HG03342 (cell line): ENCODE results near the gene SCAND1.
"Not testable (repeated sequence)": the region's sequence is repeated elsewhere in the genome, so short reads cannot be mapped to it uniquely, and the experiment has no call there.

Experiments used
- ATAC-seq: cut with Tn5 transposase; IDR thresholded peaks from one replicate; pipeline ENCODE4 v1.9.1; 2021; ENCODE audit warnings: mild to moderate bottlenecking, moderate library complexity; ENCODE audit not compliant: unreplicated experiment

SCAND1 gene

DNA sequence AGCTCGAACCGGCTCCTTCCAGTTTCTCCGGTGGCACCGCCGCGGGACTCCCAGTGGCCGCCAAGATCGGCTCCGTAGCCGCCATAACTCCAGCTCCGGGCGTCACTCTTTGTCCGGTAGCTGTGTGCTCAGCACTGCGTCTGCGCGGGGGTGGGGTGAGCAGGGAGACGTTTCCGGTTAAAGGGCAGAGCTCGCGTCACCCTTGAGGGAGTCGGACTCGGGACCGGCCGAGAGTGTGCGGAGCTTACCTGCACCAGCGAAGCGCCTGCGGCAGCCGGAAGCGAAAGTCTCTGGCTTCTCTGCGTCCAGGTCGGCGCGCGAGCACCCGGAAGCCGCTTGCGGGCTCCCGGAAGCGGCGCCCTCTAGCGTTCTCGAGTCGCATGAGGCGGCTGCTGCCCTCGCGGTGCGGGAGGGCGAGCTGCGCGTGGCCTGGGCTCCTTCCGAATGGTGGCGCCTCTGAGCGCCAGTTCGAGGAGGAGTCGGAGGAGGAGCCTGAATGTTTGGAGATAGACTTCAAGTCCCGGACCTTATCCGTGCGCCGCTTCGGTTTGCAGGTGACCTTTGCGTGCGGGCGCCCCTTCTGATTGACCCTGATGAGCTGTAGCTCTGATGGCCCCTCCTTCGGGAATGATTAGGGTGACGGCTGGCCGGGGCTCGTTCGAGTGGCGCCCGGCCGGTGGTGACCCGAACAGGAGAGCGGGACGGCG is at the start of gene SCAND1:
Gene SCAND1, minus strand, starts transcription at position 303 of the 707 bp plus-strand sequence. Its CDS starts 218 bp downstream, at position 85.
- peak; percentile 84 for ATAC-seq

DNA sequence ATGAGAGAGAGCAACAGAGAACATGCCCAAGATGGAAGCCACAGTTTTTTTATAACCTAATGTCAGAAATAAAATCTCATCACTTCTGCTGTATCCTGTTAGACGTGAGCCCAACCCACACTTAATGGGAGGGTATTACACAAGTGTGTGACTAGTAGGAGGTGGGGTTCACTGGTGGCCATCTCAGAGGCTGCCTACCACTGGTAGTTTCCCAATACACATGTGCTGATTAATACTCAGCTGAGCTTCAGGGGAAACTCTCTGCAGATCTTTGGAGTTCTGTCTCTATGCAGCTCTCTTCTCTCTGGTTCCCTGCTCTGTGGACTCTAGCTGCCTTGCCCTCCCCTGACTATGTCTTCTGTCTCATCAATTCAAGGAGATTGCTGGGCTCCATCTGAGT is 49.7 kb upstream of the SCAND1 start:
- ATAC-seq, result no peak

DNA sequence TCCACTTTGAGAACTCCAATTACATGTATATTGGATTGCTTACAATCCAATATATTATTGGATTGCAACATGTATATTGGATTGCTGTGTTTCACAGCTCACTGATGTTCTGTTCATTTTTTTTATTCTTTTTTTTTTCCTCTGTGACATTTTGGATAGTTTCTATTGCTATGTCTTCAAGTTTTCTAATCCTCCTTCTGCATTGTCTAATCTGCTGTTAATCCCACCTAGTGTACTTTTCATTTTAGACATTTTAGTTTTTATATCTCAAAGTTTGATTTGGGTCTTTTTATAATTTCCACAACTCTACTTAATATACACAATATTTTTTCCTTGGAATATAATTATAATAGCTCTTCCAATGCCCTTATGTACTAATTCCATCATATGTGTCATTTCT is 48.6 kb upstream of the SCAND1 start:
- no peak for ATAC-seq

DNA sequence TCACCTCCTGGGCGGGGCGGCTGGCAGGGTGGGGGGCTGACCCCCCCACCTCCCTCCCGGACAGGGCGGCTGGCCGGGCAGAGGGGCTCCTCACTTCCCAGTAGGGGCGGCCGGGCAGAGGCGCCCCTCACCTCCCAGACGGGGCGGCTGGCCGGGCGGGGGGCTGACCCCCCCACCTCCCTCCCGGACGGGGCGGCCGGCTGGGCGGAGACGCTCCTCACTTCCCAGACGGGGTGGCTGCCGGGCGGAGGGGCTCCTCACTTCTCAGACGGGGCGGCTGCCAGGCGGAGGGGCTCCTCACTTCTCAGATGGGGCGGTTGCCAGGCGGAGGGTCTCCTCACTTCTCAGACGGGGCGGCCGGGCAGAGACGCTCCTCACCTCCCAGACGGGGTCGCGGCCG is 47.0 kb upstream of the SCAND1 start:
- not testable (repeated sequence) for ATAC-seq

DNA sequence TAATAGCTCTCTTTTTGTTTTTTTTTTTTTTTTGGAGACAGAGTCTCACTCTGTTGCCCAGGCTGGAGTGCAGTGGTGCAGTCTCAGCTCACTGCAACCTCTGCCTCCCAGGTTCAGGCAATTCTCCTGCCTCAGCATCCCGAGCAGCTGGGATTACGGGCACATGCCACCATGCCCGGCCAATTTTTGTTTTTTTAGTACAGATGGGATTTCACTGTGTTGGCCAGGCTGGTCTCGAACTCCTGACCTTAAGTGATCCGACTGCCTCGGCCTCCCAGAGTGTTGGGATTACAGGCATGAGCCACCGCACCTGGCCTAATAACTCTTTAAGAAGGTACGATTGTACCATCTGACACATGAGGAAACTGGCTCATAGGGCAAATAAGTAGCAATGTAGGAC is 42.2 kb upstream of the SCAND1 start:
- ATAC-seq, result not testable (repeated sequence)

DNA sequence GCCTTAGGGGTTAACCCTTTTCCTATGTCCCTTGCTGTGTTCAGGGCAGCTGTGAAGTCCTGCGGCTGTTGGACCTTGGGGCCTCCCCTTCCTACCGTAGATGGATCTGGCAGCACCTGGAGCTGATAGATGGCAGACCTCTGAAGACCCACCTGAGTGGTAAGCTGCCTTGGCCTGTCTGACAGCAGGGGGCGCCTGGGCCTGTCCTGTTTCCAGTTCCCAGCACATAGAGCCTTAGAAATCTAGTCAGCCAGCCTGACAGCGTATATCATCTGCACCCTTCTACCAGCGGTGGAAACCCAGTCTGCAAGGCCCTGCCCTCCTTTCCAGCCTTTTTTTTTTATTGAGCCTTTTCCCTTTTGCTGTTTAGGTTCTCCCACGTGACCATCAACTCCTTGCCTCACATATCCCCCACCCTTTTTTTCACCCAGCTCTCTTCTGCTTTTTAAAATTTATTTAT is 40.7 kb upstream of the SCAND1 start:
- no peak for ATAC-seq

DNA sequence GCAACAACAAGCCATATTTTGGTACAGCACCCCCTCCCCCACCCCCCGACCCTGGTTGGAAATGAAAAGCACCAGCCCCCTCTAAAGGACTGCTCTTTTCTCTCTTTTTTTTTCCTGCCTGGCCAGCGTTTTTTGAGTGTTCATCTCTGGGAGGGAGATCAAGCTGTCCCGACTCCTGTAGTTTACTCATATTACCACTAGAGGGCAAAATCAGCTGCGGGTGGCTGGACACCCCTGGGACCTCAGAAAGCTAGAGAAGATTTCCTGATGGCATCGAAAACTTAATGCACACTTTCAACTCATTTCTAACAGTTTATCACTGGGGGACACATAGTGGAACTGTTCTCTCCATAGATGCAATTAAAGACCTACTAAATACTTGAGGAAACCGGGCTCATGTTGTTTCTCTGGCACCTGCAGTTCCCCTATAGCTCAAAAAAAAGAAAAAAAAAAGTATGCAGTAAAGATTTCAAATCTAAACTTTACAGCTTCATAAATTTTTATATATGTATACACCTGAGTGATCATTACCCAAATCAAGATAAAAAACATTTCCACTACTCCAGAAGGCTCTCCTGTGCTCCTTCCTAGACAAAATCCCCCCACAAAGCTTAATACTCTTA is 38.5 kb upstream of the SCAND1 start:
- ATAC-seq, result no peak

DNA sequence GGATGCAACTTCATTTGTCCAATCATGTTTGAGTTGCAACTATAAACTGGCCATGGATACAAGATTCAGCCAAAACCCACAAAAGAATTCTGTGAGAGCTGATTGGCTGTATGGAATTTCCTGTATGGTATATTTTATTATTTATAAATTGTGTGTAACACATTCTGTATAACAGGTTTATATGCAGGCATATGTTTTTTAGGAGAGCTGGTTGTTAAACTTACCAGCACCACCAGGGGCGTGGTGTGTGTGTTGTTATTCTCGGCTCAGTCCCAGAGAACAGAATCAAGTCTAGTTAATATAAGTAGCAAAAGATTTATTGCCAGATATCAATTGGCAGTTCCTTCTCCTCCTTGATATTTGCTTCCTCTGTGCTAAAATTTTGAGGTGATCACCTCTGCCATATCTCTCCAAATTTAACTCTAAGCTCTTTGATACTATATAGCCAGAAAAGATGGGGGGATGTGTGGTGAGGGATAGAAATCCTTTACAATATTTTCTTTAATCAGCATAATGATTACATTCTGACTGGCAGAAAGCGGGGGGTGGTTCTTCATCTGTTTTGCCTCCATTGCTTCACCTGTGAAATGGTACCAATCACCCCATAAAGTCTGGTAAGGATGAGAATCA is 37.0 kb upstream of the SCAND1 start:
- no peak for ATAC-seq

DNA sequence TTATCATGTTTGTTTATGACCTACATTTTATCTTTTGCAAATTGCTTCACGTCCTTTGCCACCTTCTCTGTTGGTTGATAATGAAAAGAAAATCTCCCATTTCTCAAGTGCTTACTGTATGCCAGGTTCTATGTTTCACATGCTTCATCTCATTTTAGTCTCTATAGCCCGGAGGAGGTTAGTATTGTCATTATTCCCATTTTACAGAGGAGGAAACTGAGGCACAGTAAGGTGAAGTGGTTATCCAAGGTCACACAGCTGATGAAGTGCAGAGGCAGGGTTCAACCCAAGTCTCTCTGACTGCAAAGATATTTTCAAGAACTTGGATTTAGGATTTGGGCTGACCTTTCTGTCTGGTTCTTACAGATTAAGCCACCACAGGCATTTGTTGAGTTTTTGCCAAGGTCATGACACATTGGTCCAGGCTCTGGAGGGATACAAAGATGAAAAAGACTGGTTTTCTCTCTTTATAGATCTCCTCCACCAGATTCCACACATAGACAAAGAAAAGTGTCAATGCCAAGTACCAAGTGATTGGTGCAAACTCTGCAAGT is 34.7 kb upstream of the SCAND1 start:
- no peak for ATAC-seq

DNA sequence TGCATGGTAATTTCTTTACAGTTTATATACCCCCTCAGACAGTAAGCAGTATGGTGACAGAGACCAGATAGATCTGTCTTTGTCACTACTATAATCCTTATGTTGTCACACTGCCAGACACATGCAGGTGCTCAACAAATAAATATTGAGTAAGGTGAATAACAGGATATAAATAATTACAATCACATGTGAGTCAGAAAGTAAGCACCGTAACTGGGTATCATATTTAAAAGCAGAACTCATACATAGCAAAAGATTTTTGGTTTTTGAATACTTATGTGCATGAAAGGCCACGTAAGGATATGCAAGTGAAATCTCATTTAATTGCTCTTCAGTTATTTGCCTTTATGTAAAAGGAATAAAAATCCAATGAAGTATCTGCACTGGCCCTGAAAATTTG is 31.5 kb upstream of the SCAND1 start:
- ATAC-seq, result no peak

DNA sequence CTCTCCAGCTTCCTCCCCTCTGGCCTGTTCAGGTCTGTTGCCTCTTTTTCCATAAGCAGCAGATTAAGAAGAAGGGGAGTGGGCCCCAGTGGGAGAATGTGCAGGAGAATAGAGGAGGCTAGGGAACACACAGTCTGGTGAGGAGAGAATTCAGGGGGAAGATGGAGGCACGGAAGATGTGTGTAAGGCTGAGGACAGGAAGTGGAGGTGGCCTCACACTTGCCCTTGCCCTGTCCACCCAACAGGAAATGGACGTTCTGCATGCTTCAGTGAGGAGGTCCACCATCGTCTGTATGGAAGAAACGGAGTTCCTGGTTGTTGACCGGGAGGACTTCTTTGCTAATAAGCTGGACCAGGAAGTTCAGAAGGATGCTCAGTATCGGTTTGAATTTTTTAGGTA is 30.1 kb upstream of the SCAND1 start:
- ATAC-seq, result no peak

DNA sequence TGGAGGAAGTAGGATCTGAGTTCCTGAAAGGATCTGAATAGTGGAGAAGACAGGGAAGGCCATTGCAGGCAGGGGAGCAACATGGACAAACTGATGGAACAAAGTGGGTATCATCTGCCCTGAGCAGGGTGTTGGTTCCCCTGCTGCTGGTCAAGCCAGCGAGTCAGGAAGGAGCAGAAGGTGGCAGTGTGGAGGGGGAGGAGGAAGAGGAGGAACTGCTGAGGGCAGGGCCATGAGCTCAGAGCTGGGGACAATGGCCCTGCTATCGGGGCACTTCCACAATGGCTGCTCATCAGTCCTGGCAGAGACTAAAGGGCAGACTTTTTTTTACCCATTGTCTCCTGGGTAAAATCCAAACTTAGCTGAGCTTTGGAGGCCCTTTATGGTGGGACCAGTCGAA is 27.7 kb upstream of the SCAND1 start:
- no peak for ATAC-seq

DNA sequence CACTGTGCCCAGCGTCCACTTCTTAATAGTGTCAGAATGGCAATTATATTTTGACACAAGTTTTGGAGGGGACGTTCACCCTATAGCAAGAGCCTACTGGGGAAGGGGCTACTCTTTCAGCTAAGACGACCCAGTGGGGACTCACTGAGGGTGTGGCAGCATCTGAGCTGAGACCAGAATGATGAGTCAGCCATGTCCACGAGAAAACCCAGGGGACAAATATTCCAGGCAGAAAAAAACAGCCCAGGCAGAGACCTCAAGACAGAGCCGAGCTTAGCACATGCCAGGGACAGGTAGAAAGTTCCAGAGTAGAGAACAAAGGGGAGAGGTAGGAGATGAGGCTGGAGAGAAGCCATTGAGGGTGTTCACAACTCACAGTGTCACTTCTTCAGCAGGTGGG is 25.2 kb upstream of the SCAND1 start:
- ATAC-seq, result no peak

DNA sequence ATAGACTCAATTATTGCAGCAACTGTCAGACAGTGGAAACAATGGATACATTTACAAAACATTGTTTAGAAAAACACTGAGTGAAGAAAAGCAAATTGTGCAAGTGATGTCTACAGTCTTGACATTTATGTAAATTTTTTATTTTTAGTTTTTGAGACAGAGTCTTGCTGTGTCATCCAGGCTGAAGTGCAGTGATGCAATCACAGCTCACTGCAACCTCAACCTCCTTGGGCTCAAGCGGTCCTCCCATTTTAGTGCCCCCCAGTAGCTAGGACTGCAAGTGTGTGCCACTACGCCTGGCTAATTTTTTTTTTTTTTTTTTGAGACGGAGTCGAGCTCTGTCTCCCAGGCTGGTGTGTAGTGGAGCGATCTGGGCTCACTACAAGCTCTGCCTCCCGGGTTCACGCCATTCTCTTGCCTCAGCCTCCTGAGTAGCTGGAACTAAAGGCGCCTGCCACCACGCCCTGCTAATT is 23.8 kb upstream of the SCAND1 start:
- ATAC-seq, result no peak

DNA sequence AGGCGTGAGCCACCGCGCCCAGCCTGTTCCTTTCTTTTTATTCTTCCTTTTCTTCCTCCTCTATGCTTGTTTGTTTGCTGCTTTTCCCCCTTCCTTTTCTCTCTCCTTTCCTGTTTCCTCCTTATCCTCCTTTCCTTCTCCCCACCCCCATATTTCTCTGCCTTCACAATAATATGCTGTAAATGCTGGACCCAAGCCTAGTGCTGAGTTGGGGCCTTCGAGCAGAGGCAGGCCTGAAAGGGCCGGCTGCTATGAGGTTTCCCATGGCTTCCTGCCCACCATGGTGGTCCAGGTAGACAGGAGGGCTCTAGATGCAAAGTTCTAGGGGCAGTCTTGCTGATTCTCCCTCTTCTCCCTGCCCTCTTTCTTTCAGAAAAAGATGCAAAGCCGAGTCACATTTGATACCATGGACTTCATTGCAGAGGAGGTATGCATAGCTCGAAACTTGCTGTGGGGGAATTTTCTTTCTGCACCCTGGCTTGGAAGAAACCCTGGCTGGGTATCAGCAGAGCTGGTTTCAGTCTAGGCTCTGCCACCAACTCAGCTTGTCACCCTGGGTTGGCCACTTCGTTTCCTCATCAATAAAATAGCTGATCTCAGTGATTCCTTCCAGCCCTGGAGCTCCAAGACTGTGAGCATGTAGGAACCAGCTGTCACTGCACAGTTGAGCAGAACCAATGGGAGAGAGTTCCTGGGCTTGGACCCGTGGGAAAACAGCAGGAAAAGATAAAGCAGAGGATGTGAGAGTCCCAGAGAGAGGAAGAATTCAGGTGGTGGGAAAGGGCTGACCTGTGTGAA is 21.5 kb upstream of the SCAND1 start:
- no peak for ATAC-seq

DNA sequence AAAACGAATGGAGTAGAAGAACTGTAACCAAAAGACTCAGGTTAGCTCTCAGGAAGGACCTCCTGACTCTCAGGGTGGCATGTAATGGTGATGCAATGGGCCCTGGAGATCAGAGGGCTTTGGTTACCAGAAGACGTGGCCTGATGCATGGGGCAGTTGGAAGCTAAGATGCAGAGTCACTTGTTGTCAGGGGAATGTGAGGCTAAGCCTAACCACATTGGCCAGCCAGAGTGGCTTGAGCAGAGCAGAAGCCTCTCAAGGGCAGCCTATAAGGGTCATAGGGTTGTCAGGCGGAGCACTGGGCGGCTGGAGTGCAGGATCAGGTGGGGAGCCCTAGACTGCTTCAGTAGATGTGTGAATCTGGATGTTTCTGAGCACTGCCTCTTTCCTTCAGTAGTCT is 20.0 kb upstream of the SCAND1 start:
- no peak for ATAC-seq

DNA sequence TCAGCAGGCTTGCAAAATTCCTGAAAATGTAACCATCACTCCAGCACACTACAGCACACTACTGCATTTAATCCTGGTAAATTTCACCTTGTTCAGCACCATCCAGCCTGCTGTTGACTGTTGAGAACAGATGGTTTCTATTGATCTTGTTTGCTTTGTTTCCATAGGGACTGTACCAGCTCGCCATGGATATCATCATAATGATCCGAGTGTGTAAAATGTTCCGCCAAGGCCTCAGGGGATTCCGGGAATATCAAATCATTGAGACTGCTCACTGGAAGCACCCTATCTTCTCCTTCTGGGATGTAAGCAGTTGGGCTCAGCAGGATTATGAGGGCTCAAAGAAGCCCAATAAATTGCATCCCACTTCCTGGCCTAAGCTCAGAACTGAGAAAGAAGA is 18.2 kb upstream of the SCAND1 start:
- no peak for ATAC-seq

DNA sequence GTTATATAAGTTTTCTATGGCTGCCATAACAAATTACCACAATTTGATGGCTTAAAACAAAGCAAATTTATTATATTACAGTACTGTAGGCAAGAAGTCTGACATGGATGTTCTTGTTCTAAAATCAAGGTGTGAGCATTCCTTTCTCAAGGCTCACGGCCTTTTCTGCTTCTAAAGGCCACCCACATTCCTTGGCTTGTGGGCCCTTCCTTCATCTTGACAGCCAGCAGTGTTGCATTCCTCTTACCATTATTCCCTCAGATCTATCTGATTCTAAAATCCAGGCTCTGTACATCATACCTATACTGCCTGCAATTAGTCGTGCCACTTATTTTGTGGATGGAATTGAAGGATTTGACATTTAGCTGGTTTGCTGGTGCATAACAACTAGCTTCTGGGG is 17.7 kb upstream of the SCAND1 start:
- ATAC-seq, result no peak

DNA sequence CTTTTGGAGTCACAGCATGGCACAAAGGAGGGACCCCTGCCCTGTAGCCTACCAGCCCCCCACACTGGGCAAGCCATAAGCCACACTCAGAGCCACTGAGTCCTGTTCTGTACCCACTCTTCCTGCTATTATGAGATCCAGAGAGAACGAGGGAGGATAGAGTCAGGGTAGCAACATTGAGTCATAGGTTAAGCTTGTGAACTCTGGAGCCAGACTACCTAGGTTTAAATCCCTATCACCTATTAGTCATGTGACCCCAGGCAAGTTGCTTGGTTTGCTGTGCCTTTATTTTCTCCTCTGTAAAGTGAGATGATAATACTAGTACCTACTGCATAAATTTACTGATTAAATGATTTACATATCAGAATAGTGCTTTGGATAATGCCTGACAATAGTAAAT is 14.6 kb upstream of the SCAND1 start:
- no peak for ATAC-seq

DNA sequence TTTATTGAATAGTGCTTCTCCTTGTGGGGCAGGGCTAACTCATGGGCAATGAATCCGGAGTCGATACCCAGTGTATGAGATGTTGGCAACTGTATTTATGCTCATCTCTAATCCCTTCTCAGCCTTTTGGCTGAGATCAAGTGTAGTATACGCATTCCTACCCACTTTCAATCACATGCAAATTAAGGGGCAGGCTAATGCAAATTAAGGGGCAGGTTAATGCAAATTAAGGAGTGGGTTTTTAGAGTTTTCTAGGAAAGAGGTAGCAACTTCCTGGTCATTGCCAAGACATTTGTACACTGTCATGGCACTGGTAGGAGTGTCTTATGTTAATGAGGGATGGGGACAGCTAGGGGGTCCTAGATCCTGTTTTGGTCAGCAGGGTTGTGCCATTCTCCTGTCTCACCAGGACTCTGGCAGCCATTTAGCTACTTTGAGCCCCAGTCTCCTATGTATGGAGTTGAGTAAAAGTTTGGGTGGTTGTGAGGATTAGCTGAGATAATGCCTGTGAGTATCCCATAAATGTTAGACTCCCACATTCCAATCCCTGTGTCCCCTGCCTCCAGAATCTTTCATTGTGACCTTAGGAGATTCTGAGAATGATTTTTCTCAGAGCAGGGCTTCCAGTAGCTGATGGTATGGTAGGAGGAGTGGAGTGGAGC is 13.8 kb upstream of the SCAND1 start, which contains the start of gene CNBD2:
Gene CNBD2, plus strand, starts transcription at position 612 of the 662 bp plus-strand sequence. CDS start 173 bp downstream, outside the sequence.
- no peak for ATAC-seq
